GM12892 (cell line): ENCODE measurements around the gene RHOV.
"Not testable (repeated sequence)": the region's sequence is repeated elsewhere in the genome, so short reads cannot be mapped to it uniquely, and the experiment has no call there.

Source experiments
- POLR2A ChIP-seq: IDR thresholded peaks from 2 replicates; pipeline ENCODE4 v1.6.1; 2011; ENCODE audit warnings: low read depth, low read length, control low read depth
- POLR2AphosphoS5 ChIP-seq: IDR thresholded peaks from 2 replicates; pipeline ENCODE4 v1.6.1; 2011; ENCODE audit warnings: low read depth, low read length, control low read depth
- TAF1 ChIP-seq: IDR thresholded peaks from 2 replicates; pipeline ENCODE4 v1.6.1; 2011; ENCODE audit warnings: low read depth, mild to moderate bottlenecking, control low read depth, low read length, borderline replicate concordance

- not testable (repeated sequence) for TF ChIP-seq POLR2A, POLR2AphosphoS5, TAF1
Measured at GRCh38 chr15:40861147-40861546, 12.9 kb downstream of the RHOV start.
